ENCODE results near the gene PRMT3.

PRMT3 gene

DNA sequence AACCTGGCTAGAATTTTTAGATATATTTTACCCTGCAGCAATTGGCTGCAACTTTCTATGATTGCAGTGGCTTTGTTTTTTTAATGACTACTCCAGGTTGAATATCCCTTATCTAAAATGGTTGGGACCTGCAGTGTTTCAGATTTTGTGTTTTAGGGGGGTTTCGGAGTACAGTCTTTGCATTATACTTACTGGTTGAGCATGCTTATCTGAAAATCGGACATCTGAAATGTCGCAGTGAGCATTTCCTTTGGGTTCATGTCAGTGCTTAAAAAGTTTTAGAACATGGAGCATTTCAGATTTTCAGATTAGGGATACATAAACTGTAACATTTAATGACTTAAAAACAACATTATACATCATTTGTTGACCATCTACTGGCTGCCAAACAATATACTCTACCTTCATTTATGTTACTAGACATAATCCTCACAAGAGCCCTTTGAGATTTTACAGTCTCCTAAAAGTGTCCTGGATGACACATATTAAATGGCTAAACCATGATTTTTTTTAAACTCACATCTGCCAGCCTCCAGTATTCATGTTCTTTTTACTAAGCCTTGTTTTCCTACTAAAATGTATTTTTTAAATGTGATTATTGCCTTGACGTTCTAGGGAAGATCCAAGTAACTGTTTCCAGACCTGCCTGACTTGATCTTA is 66.3 kb downstream of the PRMT3 start:
- TF ChIP-seq, protein P1, sequence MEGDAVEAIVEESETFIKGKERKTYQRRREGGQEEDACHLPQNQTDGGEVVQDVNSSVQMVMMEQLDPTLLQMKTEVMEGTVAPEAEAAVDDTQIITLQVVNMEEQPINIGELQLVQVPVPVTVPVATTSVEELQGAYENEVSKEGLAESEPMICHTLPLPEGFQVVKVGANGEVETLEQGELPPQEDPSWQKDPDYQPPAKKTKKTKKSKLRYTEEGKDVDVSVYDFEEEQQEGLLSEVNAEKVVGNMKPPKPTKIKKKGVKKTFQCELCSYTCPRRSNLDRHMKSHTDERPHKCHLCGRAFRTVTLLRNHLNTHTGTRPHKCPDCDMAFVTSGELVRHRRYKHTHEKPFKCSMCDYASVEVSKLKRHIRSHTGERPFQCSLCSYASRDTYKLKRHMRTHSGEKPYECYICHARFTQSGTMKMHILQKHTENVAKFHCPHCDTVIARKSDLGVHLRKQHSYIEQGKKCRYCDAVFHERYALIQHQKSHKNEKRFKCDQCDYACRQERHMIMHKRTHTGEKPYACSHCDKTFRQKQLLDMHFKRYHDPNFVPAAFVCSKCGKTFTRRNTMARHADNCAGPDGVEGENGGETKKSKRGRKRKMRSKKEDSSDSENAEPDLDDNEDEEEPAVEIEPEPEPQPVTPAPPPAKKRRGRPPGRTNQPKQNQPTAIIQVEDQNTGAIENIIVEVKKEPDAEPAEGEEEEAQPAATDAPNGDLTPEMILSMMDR (IDR thresholded peaks at IDR 0.05): no peak
- DNase-seq: no peak
- intact Hi-C loops (cut with DNase I; ENCODE audit: low total_unique reads): no loop called here
- Histone ChIP-seq H3K27me3 (no peaks in the 10 kb centered on the region), H3K36me3 (peaks cover 0 to 10% (median 10%) of the 10 kb centered on the region in 3 donors), H3K9me3 (no peaks in the 10 kb centered on the region), H3K27ac (no peak overlapping the region), H3K4me3 (no peak overlapping the region), H3K4me1 (no peaks in the 10 kb centered on the region)

DNA sequence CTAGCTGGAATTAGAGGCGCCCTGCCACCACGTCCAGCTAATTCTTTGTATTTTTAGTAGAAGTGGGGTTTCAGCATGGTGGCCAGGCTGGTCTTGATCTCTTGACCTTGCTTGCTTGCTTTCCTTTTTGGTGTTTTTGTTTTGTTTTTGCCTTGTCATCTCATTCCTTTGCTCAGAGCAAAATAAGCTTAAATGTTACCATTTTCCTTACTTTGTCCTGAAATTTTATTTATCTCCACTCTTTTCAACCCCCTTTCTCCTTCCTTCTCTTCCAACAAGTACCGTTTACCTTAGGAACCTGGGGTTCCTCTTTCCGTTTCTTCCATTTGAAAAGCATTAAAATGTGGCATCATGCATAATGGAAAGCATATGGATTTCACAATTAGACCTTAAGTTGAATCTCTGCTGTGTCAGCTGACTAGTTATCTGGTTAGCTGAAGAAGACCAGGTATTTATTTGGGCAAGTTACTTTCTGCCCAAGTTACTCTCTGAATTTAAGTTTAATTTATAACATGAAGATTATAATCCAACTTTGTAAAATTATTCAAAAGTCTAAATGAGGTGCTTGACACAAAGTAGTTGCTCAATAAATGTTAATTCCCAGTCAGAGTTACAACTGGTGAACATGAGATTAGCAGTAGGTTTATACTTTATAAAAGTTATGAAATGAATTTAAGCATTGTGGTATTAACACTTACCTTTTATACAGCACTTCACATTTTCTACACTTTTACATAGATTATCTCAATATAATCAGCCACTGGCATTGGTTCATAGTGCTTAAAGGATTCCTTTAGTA is 69.7 kb downstream of the PRMT3 start:
- intact Hi-C loops (cut with DNase I; ENCODE audit: low total_unique reads): no loop called here
- TF ChIP-seq, protein P1 (IDR thresholded peaks at IDR 0.05): no peak
- no peak for DNase-seq
- no peaks in the 10 kb centered on the region for H3K27me3 ChIP-seq
- no peaks in the 10 kb centered on the region for H3K9me3 ChIP-seq
- H3K4me3 ChIP-seq: no peak overlapping the region
- no peak overlapping the region for H3K27ac ChIP-seq
- H3K4me1 ChIP-seq: no peaks in the 10 kb centered on the region
- peaks cover 2 to 9% (median 7%) of the 10 kb centered on the region in 3 donors for H3K36me3 ChIP-seq

DNA sequence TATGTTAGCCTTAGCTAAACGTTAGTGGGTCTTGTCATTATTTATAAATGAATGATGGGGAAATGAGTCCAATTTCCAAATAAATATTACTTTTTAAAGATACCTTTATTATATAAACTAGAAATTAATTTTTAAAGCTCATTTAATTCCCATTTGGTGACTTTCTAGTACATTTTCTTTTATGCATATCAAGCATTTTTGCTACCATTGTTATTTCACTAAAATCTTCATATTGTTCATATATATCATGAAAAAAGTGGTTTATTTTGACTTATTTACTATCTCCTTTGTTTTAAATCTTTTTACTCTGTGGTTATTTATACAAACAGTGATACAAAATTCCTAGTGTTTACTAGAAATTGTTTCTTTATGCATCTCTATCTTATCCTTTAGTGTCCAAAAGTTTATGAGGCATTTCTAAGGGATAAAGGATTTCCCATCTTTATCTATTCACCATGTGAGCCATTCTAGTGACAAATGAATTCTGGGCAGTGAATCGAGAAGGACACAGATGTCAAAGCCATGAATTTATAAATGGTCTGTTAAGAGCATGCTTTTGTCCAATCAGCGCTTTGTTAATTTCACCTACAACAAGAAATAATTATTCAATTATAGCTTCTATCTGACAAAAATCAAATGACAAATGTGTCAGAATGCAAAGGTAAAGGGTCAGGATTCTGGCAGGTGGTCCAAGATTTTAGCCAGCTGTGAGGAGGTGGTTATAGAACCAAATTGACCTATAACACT is 70.6 kb downstream of the PRMT3 start:
- no peak for DNase-seq
- Histone ChIP-seq H3K27ac (no peak overlapping the region), H3K36me3 (peaks cover 8 to 9% (median 9%) of the 10 kb centered on the region in 3 donors), H3K4me3 (no peak overlapping the region), H3K27me3 (no peaks in the 10 kb centered on the region), H3K9me3 (no peaks in the 10 kb centered on the region), H3K4me1 (no peaks in the 10 kb centered on the region)
- intact Hi-C loops (cut with DNase I; ENCODE audit: low total_unique reads): no loop called here
- TF ChIP-seq, protein P1 (IDR thresholded peaks at IDR 0.05): no peak

DNA sequence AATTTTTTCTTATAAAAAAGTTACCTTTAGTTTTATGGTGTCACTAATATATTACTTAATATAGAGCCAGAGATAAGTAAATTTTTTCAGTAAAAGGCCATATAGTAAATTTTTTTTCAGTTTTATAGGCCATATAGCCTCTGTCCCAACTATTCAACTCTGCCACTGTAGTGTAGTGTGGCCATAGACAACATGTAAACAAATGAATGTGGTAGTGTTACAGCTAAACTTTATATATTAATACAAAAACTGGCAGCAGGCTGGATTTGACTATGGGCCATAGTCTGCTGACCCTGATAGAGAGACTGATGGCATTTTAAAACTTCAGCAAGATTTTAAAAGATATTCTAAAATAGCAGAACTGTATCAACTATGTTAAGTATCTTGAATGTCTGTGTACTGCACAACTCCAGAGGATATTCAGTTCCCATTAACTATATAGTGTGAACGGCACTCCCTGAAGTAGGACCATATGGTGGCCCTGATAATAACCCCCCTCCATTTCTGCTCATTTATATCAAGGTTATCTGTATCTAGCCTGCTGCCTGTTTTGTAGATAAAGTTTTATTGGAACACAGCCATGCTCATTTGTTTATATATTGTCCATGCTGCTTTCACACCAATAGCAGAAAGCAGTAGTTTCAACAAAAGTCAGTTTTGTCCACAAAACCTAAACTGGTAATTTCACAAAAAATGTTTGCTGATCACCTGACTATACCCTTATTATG is 71.6 kb downstream of the PRMT3 start:
- no peak for DNase-seq
- Histone ChIP-seq H3K4me3 (no peak overlapping the region), H3K9me3 (no peaks in the 10 kb centered on the region), H3K27ac (no peak overlapping the region), H3K36me3 (peaks cover 2 to 9% (median 8%) of the 10 kb centered on the region in 3 donors), H3K27me3 (no peaks in the 10 kb centered on the region), H3K4me1 (no peaks in the 10 kb centered on the region)
- TF ChIP-seq, protein P1 (IDR thresholded peaks at IDR 0.05): no peak
- intact Hi-C loops (cut with DNase I; ENCODE audit: low total_unique reads): no loop called here

DNA sequence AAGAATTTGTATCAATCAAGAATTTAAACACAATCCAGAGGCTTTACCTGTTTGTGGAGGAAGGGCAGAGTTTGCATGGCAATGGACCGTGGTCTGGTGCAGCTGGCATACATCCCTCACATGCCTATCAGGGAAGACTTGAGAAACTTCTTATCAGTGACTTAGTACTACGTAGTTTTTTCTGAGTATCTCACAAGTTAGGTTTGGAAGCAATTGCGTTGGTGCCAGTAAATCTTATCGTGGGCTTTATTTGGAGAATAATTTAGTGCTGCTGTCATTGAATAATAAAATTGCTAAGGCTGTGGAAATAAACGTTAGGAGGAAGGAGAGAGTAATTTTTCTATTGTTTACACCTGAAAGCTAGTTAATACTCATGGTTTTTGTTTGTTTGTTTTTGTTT is 72.3 kb downstream of the PRMT3 start:
- no peak for DNase-seq
- Histone ChIP-seq H3K36me3 (peaks cover 5 to 9% (median 8%) of the 10 kb centered on the region in 3 donors), H3K4me1 (no peaks in the 10 kb centered on the region), H3K27me3 (no peaks in the 10 kb centered on the region), H3K4me3 (no peak overlapping the region), H3K9me3 (no peaks in the 10 kb centered on the region), H3K27ac (no peak overlapping the region)
- TF ChIP-seq, protein P1 (IDR thresholded peaks at IDR 0.05): no peak
- intact Hi-C loops (cut with DNase I; ENCODE audit: low total_unique reads): no loop called here

Data from tibial artery (tissue), 4 donors.